Neural cell (in vitro differentiated cells): Measurements from ENCODE around the gene HBZ.

Experiments used
- CTCF ChIP-seq: fragments of 450-650 bp; IDR thresholded peaks from 2 replicates; pipeline ENCODE4 v1.5.1; 2014; ENCODE audit warnings: antibody characterized with exemption, mild to moderate bottlenecking, moderate library complexity; ENCODE audit not compliant: poor library complexity, severe bottlenecking
- EP300 ChIP-seq: fragments of 450-650 bp; conservative IDR thresholded peaks from 2 replicates; pipeline ENCODE4 v1.6.1; 2014; ENCODE audit warnings: antibody characterized with exemption, mild to moderate bottlenecking, moderate library complexity; ENCODE audit not compliant: poor library complexity, severe bottlenecking
- POLR2AphosphoS5 ChIP-seq: IDR thresholded peaks from 2 replicates; pipeline ENCODE4 v1.6.1; 2012

GRCh38 chr16:118857-119256, 33.6 kb upstream of the HBZ start:
- no peak for TF ChIP-seq CTCF
- TF ChIP-seq EP300 = no peak
- no peak for TF ChIP-seq POLR2AphosphoS5
